T follicular helper cell (primary cell): ENCODE measurements around the gene FLYWCH1.

Source experiments
- DNase-seq: peaks from one replicate; pipeline ENCODE4 v3.0.0-alpha.2; 2020; ENCODE audit warnings: low read depth

FLYWCH1 gene

GRCh38 chr16:2983706-2984136, 72.0 kb downstream of the FLYWCH1 start:
- DNase-seq = peak; percentile 38

GRCh38 chr16:2985462-2985861, 73.7 kb downstream of the FLYWCH1 start:
- no peak for DNase-seq

GRCh38 chr16:2985893-2986355, 74.2 kb downstream of the FLYWCH1 start:
- no peak for DNase-seq

- no peak for DNase-seq
Measured at GRCh38 chr16:2986623-2987188, 75.0 kb downstream of the FLYWCH1 start.

- DNase-seq = no peak
Measured at GRCh38 chr16:2987286-2987685, 75.6 kb downstream of the FLYWCH1 start.

GRCh38 chr16:2987833-2988232, 76.1 kb downstream of the FLYWCH1 start:
- DNase-seq = no peak

DNA sequence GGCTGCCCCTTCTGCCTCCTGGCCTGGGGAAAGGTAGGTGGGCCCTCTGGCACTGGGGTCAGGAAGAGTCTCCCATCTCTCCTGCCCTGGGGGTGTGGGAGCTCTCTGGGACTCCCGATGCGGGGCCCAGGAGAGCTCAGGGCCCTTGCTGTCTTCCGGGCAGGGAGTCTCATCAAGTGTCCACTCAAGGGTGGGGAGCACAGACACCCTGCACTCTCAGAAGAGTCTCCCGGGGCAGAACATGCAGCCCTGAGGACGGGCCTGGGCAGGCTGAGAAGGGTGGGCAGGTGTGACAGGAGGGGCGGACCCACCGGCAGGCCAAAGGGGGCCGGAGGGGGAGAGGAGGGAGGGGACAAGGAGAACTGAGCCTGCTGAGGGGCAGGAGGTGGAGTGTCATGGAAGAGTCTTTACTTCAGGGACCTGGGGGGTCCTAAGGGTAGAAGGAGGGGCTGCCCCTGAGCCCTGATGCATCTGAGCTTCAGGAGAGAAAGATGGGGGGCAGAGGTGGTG, 76.9 kb downstream of the FLYWCH1 start:
- DNase-seq = no peak

DNA sequence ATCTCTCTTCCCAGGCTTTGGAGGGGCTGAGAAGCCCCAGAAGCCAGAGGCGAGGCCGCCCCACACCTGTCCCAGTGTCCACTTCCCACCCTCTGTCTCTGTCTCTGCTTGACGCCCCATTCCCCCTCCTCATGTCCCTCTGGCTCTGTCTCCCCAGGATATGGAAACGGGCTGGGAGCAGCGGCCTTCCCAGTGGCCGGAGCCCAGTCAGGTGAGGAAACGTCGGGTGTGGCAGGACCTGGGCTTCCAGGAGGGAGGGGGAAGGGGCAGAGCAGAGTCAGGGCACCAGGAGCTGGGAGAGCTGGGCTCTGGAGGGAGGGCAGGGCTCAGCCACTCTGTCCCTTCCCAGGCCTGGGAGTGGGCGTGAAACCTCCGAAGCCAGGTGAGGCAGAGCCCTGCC, 79.2 kb downstream of the FLYWCH1 start:
- DNase-seq = no peak

DNA sequence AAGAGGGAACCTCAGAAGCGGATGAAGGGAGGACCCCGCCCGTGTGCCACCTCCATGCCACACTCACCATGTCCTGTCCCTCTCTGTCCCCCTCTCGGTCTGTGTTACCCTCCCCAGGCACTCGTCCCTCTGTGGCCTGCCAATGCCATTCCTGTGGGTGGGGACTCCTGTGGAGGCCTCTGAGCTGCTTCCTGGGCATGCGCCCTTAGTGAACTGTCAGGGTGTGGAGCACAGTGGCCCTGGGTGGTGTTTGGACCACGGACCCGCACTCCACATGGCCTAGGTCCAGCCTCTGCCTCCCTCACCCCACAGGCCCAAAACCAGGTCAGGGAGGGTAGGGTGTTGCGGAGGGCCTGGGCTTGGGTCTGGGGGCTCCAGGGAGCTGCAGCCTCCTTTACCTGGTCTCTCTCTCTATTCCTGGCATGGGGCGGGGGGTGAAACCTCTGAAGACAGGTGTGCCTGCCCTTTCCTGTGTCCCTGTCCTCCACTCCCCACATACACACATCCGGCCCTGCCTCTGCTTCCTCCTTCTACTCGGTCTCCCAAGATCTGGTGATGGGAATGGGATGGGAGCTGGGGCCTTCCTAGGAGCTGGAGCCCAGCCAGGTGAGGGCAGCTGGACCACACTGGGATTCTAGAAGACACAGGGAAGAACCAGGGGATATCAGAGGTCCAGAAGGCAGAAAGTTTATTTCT, 80.0 kb downstream of the FLYWCH1 start:
- DNase-seq = no peak

GRCh38 chr16:2992383-2993081, 80.8 kb downstream of the FLYWCH1 start:
- no peak for DNase-seq

DNA sequence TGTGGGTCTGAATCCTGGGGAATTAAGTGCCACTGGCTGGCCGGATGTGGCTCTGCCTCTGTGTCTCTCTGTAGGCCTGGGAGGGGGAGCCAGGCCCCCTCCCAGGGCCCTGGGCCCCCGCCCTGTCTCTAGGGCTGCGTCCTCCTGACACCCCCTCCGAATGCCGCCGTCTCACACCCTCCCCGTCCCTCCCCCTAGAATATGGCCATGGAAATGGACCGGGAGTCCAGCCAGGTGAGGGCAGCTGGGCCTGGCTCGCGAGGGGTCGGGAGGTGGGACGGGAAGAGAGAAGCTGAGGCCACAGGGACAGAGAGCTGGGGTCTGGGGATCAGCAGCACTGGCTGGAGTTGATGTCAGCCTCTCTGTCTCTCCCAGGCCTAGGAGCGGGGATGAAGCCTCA, 84.6 kb downstream of the FLYWCH1 start:
- no peak for DNase-seq

DNA sequence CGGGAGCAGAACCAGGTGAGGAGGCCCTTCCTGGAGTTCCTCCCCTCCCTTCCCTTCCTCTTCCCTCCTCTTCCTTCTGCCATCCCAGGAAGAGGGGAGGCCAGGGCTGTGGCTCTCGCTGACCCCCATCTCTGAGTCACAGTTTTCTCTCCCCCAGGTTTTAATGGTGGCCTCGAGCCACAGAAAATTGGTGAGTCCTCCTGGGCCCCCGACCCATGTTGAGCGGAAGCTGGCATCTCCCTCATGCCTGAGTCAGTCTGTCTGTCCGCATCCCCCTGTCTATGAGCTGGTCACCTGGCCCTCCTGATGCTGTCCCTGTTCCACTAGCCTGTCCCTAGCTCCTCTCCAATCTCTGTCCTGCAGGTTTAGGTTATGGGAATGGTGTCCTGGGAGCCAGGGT, 88.2 kb downstream of the FLYWCH1 start:
- DNase-seq = no peak

DNA sequence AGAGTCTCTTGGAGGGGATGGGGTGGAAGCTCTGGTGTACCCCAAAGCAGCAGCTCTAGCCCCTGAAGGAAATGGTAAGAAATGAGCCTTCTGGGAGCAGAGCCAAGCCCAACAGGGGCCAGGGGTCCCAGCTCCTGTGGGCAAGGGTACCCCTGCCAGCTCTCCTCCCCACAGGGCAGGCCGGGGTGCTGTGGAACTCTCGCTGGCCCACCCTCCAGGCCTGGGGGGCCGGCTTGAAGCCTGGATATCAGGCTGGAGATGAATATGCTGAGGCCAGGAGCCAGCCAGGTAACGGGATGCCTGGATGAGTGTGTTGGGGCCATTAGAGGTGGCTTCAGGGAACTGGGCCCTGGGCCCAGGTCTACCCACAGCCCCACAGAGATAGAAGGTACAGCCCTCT, 88.8 kb downstream of the FLYWCH1 start:
- no peak for DNase-seq
